Prostate gland (tissue), 2 donors: ENCODE results near the gene PPFIA2.

Source experiments
- CTCF ChIP-seq, 4 experiments: fragments of 200-600 bp in 2 of 4; fragments of 450-650 bp in 2 of 4; sonication (generic) in 2 of 4; IDR thresholded peaks; 1 replicate in 3 of 4; 2 replicates in 1 of 4; pipeline ENCODE4 v1.5.1; 2016 to 2019; ENCODE audit warnings: antibody characterized with exemption in 4 of 4, mild to moderate bottlenecking in 2 of 4, moderate library complexity in 2 of 4
- POLR2A ChIP-seq: fragments of 450-650 bp; IDR thresholded peaks from one replicate; pipeline ENCODE4 v1.6.1; 2016; ENCODE audit warnings: antibody characterized with exemption, mild to moderate bottlenecking
- POLR2AphosphoS5 ChIP-seq: sonication (generic); formaldehyde crosslinking; IDR thresholded peaks from one replicate; pipeline ENCODE4 v1.6.1; 2017; ENCODE audit warnings: antibody characterized with exemption

- TF ChIP-seq CTCF (IDR thresholded peaks at IDR 0.05) (no peak), POLR2AphosphoS5 (no peak), POLR2A (no peak)
Observed at GRCh38 chr12:81518638-81519037, 240.5 kb downstream of the PPFIA2 start.
